SH-SY5Y (cell line): ENCODE results near the gene FADS6.

Experiments used
- GATA2 ChIP-seq: IDR thresholded peaks from 2 replicates; pipeline ENCODE4 v1.6.1; 2011; ENCODE audit warnings: mild to moderate bottlenecking, low read depth, low read length
- GATA3 ChIP-seq: IDR thresholded peaks from 2 replicates; pipeline ENCODE4 v1.6.1; 2011; ENCODE audit warnings: low read depth, mild to moderate bottlenecking, low read length, moderate library complexity

- TF ChIP-seq GATA3 (no peak), GATA2 (no peak)
Observed at GRCh38 chr17:74920642-74921025, 27.2 kb upstream of the FADS6 start.
